Peyer's patch (tissue), 4 donors: ENCODE data around the gene TMEM231. TPM values are rescaled to one million over a fixed set of nuclear protein-coding genes. Genes with fewer than 3 reads are reported as not detected.
"Not testable (repeated sequence)": the region's sequence is repeated elsewhere in the genome, so short reads cannot be mapped to it uniquely, and the experiment has no call there.

Experiments used
- DNase-seq, 3 donors: peaks; one replicate each; pipeline ENCODE4 v3.0.0-alpha.2; 2017 to 2019
- H3K27ac ChIP-seq, 4 donors: fragments of 200-600 bp; sonication (generic); one replicate each; pipeline ENCODE4 v1.5.1; 2016 to 2019
- H3K27me3 ChIP-seq, 2 donors: fragments of 200-600 bp; sonication (generic); one replicate each; pipeline ENCODE4 v1.5.1; 2019
- H3K36me3 ChIP-seq, 3 donors: fragments of 200-600 bp; sonication (generic); one replicate each; pipeline ENCODE4 v1.5.1; 2016 to 2019
- H3K4me1 ChIP-seq, 4 donors: fragments of 200-600 bp; sonication (generic); one replicate each; pipeline ENCODE4 v1.5.1; 2016 to 2019
- H3K4me3 ChIP-seq, 4 donors: fragments of 200-600 bp; sonication (generic); 1 replicate in 3 of 4; 2 replicates in 1 of 4; pipeline ENCODE4 v1.5.1; 2016 to 2019; ENCODE audit warnings: mild to moderate bottlenecking in 1 of 4
- H3K9me3 ChIP-seq, 4 donors: fragments of 200-600 bp; sonication (generic); one replicate each; pipeline ENCODE4 v1.5.1; 2016 to 2019; ENCODE audit warnings: mild to moderate bottlenecking in 1 of 4
- POLR2A ChIP-seq, 2 donors: fragments of 450-650 bp; IDR thresholded peaks; one replicate each; pipeline ENCODE4 v1.5.1; 2017; ENCODE audit warnings: antibody characterized with exemption in 2 of 2, mild to moderate bottlenecking in 2 of 2, moderate library complexity in 2 of 2
- total RNA-seq, 4 donors: library from RNA; depleted of rRNA; stranded (reverse); fragments of >200 nt; gene quantifications; one replicate each; pipeline ENCODE4 v1.1.0, GENCODE V29; 2016
- TF ChIP-seq, protein P1 (sequence below), 6 experiments: fragments of 450-650 bp in 4 of 6; fragments of 200-600 bp in 2 of 6; sonication (generic) in 1 of 6; IDR thresholded peaks; one replicate each; pipeline ENCODE4 v1.5.1; 2017 to 2019; ENCODE audit warnings: antibody characterized with exemption in 6 of 6, mild to moderate bottlenecking in 3 of 6, moderate library complexity in 1 of 6

The TMEM231 gene
- total RNA-seq, 4 donors from 2014 or later = 3.3 to 17.9 (median 4.0) TPM

DNA sequence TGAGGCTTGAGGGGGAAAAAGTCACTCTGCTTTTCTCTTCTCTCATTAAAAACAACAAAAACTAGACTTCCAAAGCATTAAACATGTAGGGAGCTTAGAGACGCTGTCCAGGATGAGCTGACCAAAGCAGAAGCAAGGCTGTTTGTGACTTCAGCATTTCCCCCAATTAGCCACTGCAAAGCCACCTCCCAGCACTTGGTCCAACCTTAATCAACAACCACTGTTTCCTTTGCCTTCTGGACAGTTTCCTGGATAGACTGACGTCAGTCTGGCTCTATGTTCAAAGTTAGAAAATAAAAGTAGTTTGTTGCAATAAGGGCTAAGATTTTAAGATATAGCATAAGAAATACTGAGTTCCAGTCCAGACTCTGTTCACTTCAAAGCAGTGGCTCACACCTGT is 3.1 kb downstream of the TMEM231 start:
- Histone ChIP-seq H3K4me1 (peaks cover 0 to 7% (median 0%) of the 10 kb centered on the region in 4 donors), H3K4me3 (no peak overlapping the region), H3K36me3 (no peaks in the 10 kb centered on the region), H3K9me3 (peaks cover 0 to 2% (median 0%) of the 10 kb centered on the region in 4 donors), H3K27me3 (no peaks in the 10 kb centered on the region), H3K27ac (no peak overlapping the region)
- TF ChIP-seq POLR2A (IDR thresholded peaks at IDR 0.05) = no peak
- TF ChIP-seq, protein P1, sequence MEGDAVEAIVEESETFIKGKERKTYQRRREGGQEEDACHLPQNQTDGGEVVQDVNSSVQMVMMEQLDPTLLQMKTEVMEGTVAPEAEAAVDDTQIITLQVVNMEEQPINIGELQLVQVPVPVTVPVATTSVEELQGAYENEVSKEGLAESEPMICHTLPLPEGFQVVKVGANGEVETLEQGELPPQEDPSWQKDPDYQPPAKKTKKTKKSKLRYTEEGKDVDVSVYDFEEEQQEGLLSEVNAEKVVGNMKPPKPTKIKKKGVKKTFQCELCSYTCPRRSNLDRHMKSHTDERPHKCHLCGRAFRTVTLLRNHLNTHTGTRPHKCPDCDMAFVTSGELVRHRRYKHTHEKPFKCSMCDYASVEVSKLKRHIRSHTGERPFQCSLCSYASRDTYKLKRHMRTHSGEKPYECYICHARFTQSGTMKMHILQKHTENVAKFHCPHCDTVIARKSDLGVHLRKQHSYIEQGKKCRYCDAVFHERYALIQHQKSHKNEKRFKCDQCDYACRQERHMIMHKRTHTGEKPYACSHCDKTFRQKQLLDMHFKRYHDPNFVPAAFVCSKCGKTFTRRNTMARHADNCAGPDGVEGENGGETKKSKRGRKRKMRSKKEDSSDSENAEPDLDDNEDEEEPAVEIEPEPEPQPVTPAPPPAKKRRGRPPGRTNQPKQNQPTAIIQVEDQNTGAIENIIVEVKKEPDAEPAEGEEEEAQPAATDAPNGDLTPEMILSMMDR (IDR thresholded peaks at IDR 0.05) = no peak
- no peak for DNase-seq

DNA sequence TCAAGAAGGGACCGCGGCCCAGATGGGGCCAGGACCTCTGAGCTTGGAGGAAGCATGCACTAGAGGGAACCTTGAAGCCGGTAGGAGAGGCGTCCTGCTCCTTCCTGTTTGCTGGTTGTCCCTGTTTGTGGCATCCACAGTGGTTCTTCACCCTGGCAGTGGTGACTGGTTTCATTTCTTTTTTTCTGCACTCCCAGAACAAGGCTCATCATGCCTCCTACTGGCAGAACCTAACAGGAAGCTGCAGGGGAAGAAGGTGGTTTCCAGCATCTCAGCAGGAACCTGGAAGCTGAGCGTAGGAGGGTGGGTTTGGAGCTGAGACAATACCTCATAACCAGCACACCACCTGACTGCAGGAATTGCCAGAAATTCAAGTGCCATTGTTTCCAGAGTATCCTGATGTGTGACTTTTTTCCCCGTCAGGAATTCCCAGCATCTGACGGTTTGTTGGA is 5.8 kb downstream of the TMEM231 start:
- Histone ChIP-seq H3K27ac (peak overlapping the region in 1 of 4 donors; percentile 44), H3K9me3 (no peaks in the 10 kb centered on the region), H3K4me3 (peak overlapping the region in 2 of 4 donors; percentile 16 to 32), H3K27me3 (no peaks in the 10 kb centered on the region), H3K4me1 (peaks cover 0 to 2% (median 0%) of the 10 kb centered on the region in 4 donors), H3K36me3 (no peaks in the 10 kb centered on the region)
- peak in 2 of 3 donors; percentile 57 to 81 for DNase-seq
- TF ChIP-seq, protein P1 (IDR thresholded peaks at IDR 0.05) = peak in 5 of 6 experiments; percentile 9 to 92 (median 84)
- no peak for TF ChIP-seq POLR2A (IDR thresholded peaks at IDR 0.05)

DNA sequence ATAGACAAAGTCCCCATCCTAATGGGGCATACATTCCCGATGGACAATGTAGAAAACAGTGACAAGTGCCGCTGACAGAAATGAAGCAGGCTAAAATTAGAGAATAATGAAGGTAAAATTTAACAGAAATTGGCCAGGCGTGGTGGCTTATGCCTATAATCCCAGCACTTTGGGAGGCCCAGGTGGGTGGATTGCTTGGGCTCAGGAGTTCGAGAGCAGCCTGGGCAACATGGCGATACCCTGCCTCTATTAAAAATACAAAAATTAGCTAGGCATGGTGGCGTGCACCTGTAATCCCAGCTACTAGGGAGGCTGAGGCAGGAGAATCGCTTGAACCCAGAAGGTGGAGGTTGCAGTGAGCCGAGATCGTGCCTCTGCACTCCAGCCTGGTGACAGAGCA is 7.6 kb downstream of the TMEM231 start:
- not testable (repeated sequence) for H3K27me3 ChIP-seq, H3K4me3 ChIP-seq, H3K27ac ChIP-seq, H3K36me3 ChIP-seq, DNase-seq, H3K9me3 ChIP-seq, H3K4me1 ChIP-seq

DNA sequence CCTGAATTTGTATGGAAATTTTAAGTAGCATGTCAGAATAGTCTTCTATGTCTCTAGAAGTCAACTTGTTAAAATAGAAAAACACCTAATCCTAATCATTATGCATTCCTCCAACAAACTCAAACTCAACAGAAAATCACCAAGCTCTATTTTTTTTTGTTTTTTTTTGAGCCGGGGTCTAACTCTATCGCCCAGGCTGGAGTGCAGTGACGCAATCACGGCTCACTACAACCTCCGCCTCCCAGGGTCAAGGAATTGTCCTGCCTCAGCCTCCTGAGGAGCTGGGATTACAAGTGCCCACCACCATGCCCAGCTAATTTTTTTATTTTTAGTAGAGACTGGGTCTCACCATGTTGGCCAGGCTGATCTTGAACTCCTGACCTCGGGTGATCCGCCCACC is 9.8 kb downstream of the TMEM231 start:
- Histone ChIP-seq H3K27me3 (no peaks in the 10 kb centered on the region), H3K4me3 (no peak overlapping the region), H3K4me1 (peaks cover 0 to 10% (median 0%) of the 10 kb centered on the region in 4 donors), H3K27ac (no peak overlapping the region), H3K36me3 (no peaks in the 10 kb centered on the region), H3K9me3 (no peaks in the 10 kb centered on the region)
- TF ChIP-seq, protein P1 (IDR thresholded peaks at IDR 0.05) = no peak
- no peak for TF ChIP-seq POLR2A (IDR thresholded peaks at IDR 0.05)
- no peak for DNase-seq

DNA sequence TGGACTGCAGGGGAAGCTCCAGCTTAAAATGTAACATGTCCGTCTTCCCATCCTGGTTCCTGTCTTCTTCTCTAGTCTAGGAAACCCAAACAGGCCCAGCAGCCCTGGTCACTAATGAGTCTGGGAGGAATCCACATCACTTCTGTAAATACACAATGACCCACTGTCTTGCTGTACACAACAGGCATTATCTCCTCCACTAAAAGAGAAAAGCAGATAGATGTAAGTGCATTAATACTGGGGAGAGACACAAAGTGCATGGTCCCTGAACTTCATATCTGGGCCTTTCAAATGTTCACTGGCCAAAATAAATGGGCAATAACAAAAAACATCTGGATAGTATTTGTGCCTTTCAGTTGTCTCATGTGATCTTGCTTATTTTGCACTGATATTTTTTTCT is 10.2 kb downstream of the TMEM231 start:
- not testable (repeated sequence) for H3K36me3 ChIP-seq, H3K27ac ChIP-seq, H3K4me3 ChIP-seq, H3K27me3 ChIP-seq, DNase-seq, H3K9me3 ChIP-seq
- peaks cover 0 to 11% (median 0%) of the 10 kb centered on the region in 4 donors for H3K4me1 ChIP-seq

DNA sequence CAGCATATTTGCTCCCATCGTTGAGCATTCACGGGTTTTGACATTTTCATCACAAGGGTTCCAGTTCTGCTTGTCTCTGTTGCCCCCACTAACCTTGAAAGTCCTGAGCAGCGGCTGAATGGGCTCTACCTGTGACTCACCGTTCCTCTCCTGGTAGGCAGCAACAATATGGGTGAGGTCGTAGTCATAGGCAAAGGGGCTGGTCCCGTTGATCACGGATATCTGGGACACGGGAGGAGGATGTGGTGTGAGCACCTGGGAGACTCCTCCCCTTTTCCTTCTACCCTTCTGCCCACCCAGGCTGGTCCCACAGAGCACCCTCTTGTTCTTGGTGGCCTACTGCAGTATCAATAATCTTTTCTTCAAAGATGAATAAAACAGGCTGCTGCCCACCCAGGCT is 13.6 kb downstream of the TMEM231 start:
- H3K4me3 ChIP-seq, H3K9me3 ChIP-seq, H3K27me3 ChIP-seq, H3K36me3 ChIP-seq: not testable (repeated sequence)
- peaks cover 0 to 33% (median 0%) of the 10 kb centered on the region in 4 donors for H3K4me1 ChIP-seq
- DNase-seq = peak in 1 of 3 donors; percentile 62
- H3K27ac ChIP-seq = peak overlapping the region in 3 of 4 donors; percentile 56 to 82 (median 75)

DNA sequence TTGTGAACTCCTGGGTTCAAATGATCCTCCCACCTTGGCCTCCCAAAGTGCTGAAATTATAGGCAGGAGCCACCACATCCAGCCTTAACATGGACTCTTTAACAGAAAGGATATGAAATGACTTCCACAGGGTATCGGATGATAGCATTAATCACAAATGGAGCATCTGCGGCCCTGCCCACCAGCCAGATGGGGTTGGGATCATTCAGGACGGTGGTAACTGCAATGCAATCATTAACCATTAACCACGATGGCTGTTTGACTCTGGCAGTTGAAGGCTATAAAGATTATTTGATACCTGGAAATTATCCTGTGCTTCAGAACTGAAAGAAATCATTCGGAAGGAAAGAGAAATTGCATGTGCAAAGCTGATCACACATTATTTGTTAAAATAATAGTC is 14.8 kb downstream of the TMEM231 start:
- Histone ChIP-seq H3K4me1 (peaks cover 0 to 33% (median 0%) of the 10 kb centered on the region in 4 donors), H3K27me3 (no peaks in the 10 kb centered on the region), H3K27ac (peak overlapping the region in 3 of 4 donors; percentile 56 to 82 (median 75)), H3K9me3 (no peaks in the 10 kb centered on the region), H3K36me3 (no peaks in the 10 kb centered on the region), H3K4me3 (no peak overlapping the region)
- peak in 2 of 3 donors; percentile 77 to 84 for DNase-seq
- no peak for TF ChIP-seq POLR2A (IDR thresholded peaks at IDR 0.05)
- TF ChIP-seq, protein P1 (IDR thresholded peaks at IDR 0.05) = no peak

DNA sequence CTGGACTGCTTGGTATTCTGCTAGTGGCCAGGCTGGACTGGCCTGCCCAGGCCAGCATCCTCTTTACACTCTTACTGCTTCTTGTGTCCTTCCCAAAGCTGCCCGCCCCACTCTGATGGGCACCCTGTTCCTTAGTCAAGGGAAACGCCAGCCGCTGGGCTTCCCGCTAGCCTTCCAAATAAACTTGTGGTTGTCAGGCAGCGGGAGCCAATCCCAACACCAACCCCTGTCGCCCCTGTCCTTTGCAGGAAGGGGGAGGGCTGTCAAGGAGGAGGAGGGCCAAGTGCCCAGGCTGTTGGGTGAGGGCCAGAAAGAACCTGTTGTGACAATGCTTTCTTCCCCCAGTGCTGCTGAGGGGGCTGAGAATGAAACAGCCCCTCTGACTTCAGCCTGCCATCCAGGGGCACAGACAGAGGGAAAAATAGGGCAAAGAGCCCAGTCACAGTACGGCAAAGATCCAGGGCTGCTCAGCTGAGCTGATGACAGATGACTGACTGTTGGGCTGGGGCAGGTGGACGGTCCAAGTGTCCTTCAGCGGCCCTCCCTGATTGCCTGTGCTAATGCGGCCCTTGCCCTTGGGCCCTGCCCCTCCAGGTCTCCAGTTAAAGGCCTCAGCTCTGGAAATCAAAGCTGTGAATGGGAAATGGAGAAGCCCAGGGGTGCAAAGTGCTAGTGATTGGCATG is 17.0 kb downstream of the TMEM231 start:
- not testable (repeated sequence) for H3K36me3 ChIP-seq, H3K27me3 ChIP-seq, DNase-seq, H3K9me3 ChIP-seq, H3K4me3 ChIP-seq
- H3K4me1 ChIP-seq = peaks cover 0 to 33% (median 0%) of the 10 kb centered on the region in 4 donors
- peak overlapping the region in 3 of 4 donors; percentile 22 to 85 (median 64) for H3K27ac ChIP-seq
